Upper lobe of left lung (tissue), 4 donors: ENCODE measurements around the gene EWSR1.

ENCODE experiments used
- EP300 ChIP-seq, 4 donors: sonication (generic); formaldehyde crosslinking; IDR thresholded peaks; one replicate each; pipeline ENCODE4 v1.5.1; 2017; ENCODE audit warnings: antibody characterized with exemption in 4 of 4, control low read depth in 2 of 4
- POLR2A ChIP-seq, 4 donors: fragments of 450-650 bp; IDR thresholded peaks; one replicate each; pipeline ENCODE4 v1.5.1; 2016 to 2017; ENCODE audit warnings: antibody characterized with exemption in 4 of 4, mild to moderate bottlenecking in 2 of 4
- POLR2AphosphoS5 ChIP-seq, 2 donors: sonication (generic); formaldehyde crosslinking; IDR thresholded peaks; one replicate each; pipeline ENCODE4 v1.5.1; 2017; ENCODE audit warnings: antibody characterized with exemption in 2 of 2
- TF ChIP-seq, protein P1 (sequence below), 6 experiments: fragments of 450-650 bp in 4 of 6; fragments of 200-600 bp in 2 of 6; sonication (generic) in 2 of 6; IDR thresholded peaks; one replicate each; pipeline ENCODE4 v1.5.1; 2016 to 2019; ENCODE audit warnings: antibody characterized with exemption in 6 of 6

DNA sequence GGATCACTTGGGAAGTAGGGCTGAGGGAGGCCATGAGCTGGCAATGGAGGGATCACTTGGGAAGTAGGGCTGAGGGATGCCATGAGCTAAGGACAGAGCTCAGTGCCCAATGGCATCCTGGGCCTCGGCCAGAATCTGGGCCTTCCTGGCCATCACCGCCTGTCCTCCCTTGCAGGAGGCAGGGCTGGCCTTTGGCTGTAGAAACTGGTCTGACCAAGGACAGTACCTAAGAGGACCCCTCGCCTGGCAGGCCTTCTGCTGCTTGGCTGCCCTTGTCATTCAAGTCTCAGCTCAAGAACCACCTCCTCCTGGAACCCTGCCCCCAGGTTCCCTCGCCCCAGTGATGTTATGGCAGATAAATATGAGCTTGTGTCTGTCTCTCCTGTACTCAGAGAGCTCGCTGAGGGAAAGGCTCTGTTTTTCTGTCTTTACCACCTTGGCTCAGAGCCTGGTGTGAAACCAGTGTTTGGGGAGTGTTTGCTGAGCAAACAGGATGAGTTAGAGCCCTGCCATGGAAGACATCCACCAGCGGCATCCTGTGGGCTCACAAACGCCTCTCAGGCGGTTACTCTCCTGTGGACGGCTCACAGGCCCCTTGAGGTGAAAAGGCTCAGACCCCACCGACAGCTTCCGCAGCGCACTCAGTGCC, 66.8 kb downstream of the EWSR1 start:
- TF ChIP-seq, protein P1, sequence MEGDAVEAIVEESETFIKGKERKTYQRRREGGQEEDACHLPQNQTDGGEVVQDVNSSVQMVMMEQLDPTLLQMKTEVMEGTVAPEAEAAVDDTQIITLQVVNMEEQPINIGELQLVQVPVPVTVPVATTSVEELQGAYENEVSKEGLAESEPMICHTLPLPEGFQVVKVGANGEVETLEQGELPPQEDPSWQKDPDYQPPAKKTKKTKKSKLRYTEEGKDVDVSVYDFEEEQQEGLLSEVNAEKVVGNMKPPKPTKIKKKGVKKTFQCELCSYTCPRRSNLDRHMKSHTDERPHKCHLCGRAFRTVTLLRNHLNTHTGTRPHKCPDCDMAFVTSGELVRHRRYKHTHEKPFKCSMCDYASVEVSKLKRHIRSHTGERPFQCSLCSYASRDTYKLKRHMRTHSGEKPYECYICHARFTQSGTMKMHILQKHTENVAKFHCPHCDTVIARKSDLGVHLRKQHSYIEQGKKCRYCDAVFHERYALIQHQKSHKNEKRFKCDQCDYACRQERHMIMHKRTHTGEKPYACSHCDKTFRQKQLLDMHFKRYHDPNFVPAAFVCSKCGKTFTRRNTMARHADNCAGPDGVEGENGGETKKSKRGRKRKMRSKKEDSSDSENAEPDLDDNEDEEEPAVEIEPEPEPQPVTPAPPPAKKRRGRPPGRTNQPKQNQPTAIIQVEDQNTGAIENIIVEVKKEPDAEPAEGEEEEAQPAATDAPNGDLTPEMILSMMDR (IDR thresholded peaks at IDR 0.05): no peak
- TF ChIP-seq POLR2AphosphoS5 (IDR thresholded peaks at IDR 0.05) (no peak), POLR2A (IDR thresholded peaks at IDR 0.05) (no peak), EP300 (IDR thresholded peaks at IDR 0.05) (no peak)
